GM12801 (cell line): Measurements from ENCODE around the gene ICAM5.

ENCODE experiments used
- CTCF ChIP-seq: IDR thresholded peaks from one replicate; pipeline ENCODE4 v1.5.1; 2011; ENCODE audit warnings: control low read depth; ENCODE audit not compliant: insufficient read length; ENCODE audit errors: extremely low read depth

ICAM5 gene

GRCh38 chr19:10285393-10285792 lies 4.4 kb upstream of the ICAM5 start:
- no peak for TF ChIP-seq CTCF

GRCh38 chr19:10286803-10287737 lies 2.7 kb upstream of the ICAM5 start, which contains the start of gene ICAM4:
TSS of gene ICAM4 (plus strand) at chr19:10286955. CDS start at chr19:10287013, 58 bp downstream.
- TF ChIP-seq CTCF, result no peak

GRCh38 chr19:10288662-10289166 lies 1.0 kb upstream of the ICAM5 start:
- no peak for TF ChIP-seq CTCF

GRCh38 chr19:10289167-10289835 lies 451 bp upstream of the ICAM5 start:
- TF ChIP-seq CTCF, result no peak

- TF ChIP-seq CTCF, result no peak
These were observed 664 bp downstream of the ICAM5 start for GRCh38 chr19:10290357-10290875.

GRCh38 chr19:10290876-10291553 lies 1.3 kb downstream of the ICAM5 start:
- TF ChIP-seq CTCF, result no peak

GRCh38 chr19:10291554-10292205 lies 1.9 kb downstream of the ICAM5 start:
- no peak for TF ChIP-seq CTCF
